Measurements from ENCODE around the gene AXL.

The AXL gene

DNA sequence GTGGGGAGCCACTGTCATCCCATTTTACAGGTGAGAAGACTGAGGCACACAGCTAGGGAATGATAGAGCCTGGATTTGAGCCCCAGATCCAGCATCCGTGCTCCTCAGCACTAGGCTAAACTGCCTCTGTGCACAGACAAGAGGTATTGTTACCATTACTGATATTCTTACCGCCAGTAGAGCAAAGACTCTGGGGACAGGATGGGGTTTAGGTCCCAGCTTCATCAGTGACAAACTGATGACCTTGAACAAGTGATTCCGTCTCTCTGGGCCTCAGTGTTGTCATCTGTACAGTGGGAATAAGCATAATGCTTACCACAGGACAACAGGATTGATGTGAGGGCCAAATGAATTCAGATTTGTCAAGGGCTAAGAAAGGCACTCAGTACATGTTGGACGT lies 16.5 kb downstream of the AXL start:
- DNase-seq (ENCODE audit: low spot score): no peak

DNA sequence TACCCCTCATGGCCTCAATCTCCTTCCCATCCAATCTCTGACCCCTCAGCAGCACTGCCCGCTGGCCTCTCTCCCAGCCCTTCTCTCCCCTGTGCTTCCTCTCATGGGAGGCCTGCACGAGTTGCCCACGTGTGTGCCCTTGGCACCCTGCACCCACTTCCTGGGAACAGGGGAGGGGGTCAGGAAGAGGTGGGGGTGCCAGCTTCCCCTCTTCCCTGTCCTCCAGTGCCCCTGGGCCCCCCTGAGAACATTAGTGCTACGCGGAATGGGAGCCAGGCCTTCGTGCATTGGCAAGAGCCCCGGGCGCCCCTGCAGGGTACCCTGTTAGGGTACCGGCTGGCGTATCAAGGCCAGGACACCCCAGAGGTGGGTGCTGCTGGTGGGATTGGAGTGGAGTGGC lies 19.2 kb downstream of the AXL start:
- DNase-seq (ENCODE audit: low spot score): no peak

DNA sequence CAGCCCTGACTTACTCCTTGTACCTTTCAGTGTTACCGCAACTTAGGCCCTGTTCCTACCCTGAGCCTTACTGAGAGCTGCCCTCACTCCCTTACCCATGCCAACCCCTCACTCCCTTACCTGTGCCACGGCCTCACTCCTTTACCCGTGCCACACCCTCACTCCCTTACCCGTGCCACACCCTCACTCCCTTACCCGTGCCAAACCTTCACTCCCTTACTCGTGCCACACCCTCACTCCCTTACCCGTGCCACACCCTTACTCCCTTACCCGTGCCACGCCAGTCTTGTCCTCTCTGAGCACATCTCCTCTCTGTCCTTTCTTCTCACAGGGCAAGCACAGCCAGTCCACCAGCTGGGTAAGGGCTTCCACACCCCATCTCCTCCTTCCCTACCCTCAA lies 20.3 kb downstream of the AXL start:
- DNase-seq (ENCODE audit: low spot score): no peak

DNA sequence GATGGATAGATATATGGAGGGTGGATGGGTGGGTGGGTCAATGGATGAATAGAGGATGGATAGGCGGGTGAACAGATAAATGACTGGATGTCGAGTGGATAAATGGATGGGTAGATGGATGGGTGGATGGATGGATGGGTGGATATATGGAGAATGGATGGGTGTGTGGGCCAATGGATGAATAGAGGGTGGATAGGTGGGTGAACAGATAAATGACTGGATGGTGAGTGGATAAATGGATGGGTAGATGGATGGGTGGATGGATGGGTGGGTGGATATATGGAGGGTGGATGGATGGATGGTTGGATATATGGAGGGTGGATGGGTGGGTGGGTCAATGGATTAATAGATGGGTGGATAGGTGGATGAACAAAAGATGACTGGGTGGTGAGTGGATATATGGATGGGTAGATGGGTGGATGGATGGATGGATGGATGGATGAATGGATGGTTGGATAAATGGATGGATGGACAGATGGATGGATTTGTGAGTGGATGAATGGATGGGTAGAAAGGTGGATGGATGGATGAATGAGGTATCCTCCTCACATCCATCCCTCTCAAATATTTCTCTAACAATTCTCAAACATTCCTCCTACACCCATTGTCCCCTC lies 21.0 kb downstream of the AXL start:
- no peak for DNase-seq (ENCODE audit: low spot score)

DNA sequence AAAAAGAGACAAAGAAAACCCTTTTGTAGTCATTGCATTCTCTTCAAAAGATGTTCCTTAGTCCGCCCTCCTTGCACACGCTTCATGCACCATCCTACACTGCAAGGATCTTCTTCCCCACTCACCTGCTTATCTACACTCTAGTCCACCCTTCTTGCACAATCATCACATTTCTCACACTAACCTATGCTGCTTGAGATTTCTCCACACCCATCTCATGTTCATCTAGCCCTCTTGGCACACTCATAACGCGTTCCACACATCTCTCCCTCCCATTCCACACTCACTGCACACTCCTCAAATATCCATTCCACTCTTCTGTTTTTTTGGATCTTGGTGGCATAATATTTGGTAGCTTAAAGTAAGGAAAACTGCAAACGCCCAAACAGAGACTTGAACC lies 22.8 kb downstream of the AXL start:
- no peak for DNase-seq (ENCODE audit: low spot score)

DNA sequence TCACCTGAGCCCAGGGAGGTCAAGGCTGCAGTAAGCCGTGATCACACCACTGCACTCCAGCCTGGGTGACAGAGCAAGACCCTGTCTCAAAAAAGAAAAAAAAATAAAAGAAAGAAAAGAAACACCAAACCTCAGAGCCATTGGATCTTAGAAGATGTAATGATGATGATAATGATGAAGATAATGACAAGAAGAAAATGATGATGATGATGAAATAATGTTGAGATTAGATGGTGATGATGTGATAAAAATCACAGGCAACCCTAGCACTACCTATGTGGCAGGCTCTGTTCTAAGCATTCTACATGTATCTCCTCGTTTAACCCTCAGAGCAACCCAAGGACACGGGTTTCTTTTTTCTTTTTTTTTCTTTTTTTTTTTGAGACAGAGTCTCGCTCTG lies 25.1 kb downstream of the AXL start:
- DNase-seq (ENCODE audit: low spot score): no peak

DNA sequence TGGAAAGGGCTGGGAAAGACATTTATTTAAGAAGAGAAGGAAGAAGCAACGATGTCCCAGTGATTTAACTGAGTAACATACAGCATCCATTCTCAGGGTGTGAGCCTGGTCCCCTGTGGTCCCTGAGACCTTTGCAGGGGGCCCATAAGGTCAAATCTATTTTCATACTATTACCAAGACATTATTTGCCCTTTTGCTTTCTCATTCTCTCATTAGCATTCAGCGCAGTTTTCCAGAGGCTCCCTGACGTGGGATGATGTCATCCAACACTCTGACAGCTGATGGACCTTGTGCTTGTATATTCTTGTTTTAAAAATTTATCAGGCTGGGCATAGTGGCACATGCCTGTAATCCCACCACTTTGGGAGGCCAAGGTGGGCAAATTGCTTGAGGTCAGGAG lies 26.8 kb downstream of the AXL start:
- no peak for DNase-seq (ENCODE audit: low spot score)

DNA sequence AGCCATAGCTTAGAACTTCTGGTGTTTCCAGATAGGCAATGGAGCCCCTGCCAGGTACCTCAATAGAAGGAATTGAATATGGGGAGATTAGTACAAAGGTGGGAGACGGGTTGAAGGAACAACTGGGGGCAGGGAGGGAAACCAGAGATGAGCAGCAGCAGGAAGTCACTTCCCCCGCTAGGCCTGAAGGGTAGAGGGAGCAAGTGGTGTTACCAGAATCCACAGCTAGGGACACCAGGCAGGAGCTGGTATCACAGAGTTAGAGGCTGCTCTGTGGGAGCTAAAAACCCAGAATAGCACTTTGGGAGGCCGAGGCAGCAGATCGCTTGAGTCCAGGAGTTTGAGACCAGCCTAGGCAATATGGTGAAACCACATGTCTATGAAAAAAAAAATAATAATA lies 29.9 kb downstream of the AXL start:
- no peak for DNase-seq (ENCODE audit: low spot score)

DNA sequence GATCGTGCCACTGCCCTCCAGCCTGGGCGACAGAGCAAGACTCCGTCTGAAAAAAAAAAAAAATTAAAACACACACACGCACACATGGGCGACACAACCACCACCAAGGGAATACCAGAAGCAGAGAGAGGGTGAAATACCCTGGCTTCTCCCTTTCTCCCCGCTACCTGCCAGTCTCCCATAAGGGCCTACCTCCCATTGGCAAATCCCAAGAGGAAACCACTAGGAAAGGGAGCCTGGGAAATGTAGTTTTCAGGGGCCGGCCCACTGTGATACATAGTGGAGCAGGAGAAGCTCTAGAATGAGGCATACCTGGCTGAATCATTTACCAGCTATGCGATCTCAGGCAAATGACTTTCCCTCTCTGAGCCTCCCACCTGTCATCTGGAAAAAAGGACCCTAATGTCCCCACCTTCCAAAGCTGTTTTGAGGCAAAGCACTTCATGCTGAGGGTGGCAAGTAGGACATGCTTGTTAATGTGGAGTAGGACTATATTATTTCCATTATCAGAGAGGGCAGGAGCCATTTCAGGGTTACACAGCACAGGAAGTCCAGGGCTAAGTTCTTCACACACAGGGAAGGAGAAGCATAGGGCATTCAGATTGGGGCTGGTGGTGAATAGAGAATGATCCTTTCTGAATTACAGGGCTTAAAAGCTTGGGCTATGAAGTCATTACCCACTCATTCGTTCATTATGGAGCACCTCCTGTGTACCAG lies 30.8 kb downstream of the AXL start:
- DNase-seq (ENCODE audit: low spot score): no peak

DNA sequence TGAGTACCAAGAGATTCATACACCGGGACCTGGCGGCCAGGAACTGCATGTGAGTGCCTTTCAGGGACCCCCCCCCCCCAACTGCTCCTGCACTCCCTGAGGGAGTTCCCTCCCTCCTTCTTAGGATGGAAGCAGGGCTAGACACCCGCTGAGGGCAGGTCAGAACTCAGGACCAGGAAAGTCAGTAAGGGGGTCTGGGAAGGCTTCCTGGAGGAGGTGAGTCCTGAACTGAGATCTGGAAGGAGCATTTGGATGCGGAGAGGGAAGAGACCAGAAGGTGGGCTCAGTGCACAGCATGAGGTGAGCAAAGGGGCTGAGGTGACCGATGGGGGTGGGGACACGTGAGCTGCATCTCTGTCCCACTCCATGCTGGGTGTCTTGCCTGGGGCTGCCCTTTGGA lies 34.6 kb downstream of the AXL start:
- no peak for DNase-seq (ENCODE audit: low spot score)

DNA sequence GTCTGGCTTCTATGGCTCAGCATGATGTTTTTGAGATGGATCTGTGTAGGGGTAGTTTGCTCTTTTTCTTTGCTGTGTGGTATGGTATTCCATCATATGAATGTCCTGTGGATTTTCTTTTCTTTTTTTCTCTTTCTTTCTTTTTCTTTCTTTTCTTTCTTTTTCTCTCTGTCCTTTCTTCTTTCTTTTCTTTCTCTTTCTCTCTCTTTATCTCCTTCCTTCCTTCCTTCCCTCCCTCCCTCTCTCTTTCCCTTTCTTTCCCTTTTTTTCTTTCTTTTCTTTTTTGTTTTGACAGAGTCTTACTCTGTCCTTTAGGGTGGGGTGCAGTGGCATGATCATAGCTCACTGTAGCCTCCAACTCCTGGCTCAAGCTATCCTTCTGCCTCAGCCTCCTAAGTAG lies 36.1 kb downstream of the AXL start:
- no peak for DNase-seq (ENCODE audit: low spot score)

DNA sequence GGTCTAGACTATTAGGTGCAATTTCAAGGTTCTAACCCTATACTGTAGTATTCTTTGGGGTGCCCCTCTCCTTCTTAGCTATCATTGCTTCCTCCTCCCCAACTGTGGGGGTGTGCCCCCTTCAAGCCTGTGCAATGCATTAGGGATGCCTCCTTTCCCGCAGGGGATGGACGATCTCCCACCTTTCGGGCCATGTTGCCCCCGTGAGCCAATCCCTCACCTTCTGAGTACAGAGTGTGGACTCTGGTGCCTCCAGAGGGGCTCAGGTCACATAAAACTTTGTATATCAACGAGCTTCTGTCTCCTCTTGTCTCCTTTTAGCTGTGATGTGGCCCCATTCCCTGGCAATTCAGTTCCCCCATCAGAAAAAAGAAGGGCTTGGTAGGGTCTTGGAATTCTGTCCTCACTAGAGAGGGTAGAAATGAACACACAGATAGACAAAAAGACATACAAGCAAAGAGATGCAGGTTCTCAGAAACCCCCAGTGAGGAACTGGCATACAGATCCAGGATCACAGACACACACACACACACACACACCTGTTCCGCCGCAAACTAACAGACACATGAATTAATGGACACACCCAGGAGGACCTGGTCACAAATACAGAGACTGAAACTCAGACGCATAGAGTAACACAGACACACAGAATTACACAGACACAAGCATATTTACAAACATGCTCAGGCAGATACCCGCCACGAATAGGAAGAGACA lies 42.6 kb downstream of the AXL start:
- no peak for DNase-seq (ENCODE audit: low spot score)

DNA sequence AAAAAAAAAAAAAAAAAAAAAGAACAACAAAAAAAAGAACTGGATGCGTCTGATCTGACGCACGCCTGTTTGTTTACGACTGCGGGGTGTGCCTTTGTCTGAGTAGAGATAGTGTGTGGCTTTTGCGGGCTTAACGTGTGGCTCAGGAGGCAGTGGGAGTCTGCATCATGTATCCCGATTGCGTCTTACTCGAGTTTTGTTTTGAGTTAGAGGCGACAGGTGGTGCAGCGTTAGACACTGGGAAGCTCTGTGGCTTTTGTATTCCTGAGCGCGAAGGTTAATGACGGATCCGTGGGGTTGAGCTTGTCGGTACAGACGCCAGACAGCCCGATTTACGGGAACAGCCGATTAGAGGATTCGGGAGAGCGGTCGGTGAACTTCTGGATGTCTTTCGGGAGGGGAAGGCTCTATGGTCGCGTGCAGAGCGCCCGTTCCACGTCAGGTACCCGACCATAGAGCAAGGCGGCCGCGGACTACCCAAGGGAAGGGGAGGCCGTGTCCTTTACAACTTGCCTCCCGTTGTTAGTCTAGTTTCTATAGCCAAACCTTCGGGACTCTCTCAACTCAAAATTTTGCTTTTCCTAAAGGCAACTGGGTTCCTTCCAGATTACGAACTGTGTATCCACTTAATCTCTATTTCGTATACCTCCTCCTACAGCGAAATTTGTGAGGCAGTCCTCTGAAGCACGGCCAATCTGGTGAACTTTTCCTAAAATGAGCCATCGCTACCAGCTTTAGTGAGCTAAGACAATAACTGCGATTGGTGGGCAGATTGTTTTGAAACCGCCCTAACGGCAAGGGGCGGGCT lies 44.2 kb downstream of the AXL start:
- DNase-seq (ENCODE audit: low spot score): peak; percentile 48

DNA sequence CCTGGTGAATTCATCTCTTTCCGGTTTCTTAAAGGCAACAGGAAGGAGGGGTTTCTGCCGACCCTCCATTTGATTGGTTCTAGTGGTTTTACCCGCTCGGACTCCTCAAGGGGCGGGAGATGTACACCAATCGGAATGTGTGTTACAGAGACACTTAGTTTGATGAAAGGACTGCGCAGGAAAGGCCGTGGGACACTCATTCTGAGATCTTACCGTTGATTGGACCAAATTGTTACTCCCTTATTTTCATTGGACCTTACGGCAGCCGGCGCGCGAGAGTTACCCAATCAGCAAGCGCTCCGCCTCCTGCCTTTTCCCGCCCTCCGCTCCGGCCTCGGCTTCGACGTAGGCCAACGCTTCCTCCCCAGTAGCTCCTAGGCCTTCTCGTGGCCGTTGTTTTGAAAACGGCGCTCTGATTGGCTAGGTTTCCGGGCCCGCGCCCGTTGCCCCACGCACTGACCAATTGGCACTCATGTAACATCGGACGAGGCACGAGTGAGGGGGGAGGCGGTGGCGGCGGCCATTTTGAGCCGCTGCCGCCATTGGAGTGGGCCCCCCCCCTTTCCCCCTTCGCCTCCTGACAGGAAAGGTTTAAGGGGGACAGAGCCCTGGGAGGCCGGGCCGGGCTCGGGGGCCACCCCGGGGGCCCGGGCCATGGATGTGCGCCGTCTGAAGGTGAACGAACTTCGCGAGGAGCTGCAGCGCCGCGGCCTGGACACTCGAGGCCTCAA lies 45.0 kb downstream of the AXL start, which contains the start of gene HNRNPUL1:
HNRNPUL1 (plus strand) TSS at position 523 of the 731 bp plus-strand sequence; CDS start at position 655, 132 bp downstream.
- peak; percentile 100 for DNase-seq (ENCODE audit: low spot score)

DNA sequence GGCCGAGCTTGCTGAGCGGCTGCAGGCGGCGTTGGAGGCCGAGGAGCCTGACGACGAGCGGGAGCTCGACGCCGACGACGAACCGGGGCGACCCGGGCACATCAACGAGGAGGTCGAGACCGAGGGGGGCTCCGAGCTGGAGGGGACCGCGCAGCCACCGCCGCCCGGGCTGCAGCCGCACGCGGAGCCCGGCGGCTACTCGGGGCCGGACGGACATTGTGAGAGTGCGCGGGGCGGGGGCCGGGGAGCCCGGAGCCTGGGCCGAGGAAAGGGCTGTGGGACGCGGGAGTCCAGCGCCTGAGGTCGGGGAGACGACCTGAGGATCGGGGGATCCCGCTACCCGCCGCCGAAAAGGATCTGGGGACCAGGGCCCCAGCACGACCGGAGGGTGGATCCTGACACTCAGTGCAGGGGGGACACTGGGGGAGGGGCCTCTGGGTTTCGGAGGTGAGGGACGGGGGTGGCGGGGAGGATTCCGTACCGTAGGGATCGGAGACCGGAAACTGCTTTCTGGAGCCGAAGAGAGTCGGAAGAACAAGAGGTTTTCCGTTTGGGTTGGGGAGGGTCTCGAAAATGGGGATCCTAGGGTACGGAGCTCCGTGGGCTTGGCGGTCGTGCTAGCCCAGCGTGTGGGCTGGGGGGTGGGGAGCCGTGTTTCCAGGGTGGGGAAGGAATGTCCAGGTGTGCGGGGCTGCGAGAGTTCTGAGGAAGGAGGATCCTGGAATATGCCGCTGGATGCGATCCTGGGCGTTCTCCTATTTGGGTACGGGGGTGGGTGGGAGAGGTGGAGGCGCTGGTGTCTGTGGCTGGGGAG lies 45.8 kb downstream of the AXL start:
- DNase-seq (ENCODE audit: low spot score): peak; percentile 44

DNA sequence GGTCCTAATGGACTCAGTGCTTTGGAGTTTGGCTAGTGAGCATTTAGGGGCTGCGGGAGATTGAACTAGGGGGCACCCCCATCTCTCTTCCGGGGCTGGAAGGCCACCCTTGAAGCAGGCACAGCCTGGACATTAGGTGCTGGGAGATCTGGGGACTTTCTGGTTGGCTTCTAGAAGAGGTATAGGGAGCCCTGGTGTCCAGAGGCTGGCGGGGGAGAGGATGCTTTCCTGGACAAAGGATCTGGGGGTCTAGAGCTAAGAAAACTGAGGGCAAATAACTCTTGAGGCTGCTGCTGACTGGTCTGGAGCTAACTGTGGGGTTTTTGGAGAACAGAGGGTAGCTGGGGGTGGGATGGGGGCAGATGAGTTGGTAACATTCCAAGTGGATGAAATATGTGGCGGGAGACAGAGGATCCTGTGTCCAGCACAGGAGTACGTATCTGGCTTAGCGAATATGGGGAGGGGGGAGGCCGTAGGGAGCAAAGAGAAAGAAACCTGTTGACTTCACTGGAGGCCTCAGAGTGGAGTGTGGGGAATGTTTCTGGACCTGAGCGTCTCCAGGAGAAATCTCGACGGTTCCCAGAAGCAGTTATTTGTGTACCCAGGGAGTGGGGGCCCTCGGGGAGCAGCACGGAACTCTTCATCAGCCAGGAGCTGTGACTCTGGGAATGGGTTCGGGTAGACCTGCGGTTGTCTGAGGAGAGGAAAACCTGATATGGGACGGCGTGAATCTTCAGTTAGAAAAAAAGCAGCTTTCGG lies 46.6 kb downstream of the AXL start:
- DNase-seq (ENCODE audit: low spot score): peak; percentile 24

DNA sequence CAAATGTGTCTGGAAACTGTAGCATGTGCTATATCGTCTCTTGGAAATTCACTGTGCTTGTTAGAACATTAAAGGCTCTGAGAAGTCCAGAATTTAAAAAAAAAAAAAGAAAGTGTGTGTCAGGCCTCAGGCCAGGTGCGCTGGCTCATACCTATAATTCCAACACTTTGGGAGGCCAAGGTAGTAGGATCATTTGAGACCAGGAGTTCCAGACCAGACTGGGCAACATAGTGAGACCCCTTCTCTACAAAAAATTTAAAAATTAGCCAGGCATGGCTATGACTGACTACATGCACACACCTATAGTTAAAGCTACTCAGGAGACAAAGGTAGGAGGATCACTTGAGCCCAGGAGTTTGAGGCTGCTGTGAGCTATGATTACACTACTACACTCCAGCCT lies 50.0 kb downstream of the AXL start:
- no peak for DNase-seq (ENCODE audit: low spot score)

DNA sequence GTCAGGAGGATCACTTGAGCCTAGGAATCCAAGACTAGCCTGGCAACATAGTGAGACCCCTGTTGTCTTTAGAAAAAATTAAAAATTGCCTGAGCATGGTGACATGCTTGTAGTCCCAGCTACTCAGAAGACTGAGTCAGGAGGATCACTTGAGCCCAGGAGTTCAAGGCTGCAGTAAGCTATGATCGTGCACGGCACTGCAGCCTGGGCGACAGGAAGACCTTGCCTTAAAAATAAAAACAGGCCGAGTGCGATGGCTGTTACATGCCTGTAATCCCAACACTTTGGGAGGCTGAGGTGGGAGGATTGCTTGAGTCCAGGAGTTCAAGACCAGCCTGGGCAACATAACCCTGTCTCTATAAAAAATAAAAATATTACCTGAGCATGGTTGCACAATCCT lies 50.5 kb downstream of the AXL start:
- DNase-seq (ENCODE audit: low spot score): no peak

DNA sequence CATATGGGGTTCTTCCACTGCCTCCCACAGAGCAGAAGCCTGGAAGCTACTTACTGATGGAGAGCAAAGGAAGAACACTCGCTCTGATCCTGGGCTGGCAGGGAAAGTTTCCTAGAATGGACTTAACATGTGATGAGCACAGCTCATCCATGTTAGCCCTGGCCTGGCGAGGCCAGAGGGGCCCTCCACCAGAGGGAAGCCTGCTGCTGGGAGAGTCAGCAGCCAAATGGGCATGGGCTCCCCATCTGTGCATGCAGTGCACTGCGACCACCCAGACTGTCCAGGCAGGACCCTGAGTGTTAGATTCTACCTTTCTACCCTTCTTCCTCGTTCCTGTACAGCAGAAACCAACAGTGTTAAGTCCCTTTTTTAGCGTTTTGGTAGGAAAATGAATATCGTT lies 54.1 kb downstream of the AXL start:
- DNase-seq (ENCODE audit: low spot score): no peak

DNA sequence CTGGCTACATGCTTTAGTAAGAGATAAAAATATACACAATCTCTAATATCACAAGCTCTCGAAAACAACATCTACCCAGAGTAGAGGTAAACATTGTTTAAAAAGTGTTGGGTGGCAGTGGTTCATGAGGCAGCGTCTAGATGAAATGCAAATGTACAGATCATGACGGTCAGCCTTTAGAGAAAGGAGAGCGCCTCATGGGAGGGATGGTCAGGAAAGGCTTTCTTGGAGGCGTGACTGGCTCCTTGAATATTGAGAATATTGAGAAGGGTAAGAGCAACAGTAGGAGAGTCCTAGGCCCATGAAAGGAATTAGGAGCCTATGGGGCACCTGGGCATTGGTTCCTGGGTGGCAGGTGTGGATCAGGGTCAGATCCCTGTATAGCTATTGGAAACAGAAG lies 55.8 kb downstream of the AXL start:
- no peak for DNase-seq (ENCODE audit: low spot score)
